Esophagus squamous epithelium (tissue), 4 donors: ENCODE measurements around the gene NUP54.

Experiments
- CTCF ChIP-seq, 6 experiments: fragments of 450-650 bp in 4 of 6; fragments of 200-600 bp in 2 of 6; sonication (generic) in 2 of 6; IDR thresholded peaks; one replicate each; pipeline ENCODE4 v1.5.1; 2016 to 2019; ENCODE audit warnings: antibody characterized with exemption in 6 of 6, mild to moderate bottlenecking in 4 of 6, moderate library complexity in 4 of 6
- POLR2A ChIP-seq, 4 donors: fragments of 450-650 bp; IDR thresholded peaks; one replicate each; pipeline ENCODE4 v1.6.1; 2017; ENCODE audit warnings: antibody characterized with exemption in 4 of 4, mild to moderate bottlenecking in 4 of 4, moderate library complexity in 3 of 4

DNA sequence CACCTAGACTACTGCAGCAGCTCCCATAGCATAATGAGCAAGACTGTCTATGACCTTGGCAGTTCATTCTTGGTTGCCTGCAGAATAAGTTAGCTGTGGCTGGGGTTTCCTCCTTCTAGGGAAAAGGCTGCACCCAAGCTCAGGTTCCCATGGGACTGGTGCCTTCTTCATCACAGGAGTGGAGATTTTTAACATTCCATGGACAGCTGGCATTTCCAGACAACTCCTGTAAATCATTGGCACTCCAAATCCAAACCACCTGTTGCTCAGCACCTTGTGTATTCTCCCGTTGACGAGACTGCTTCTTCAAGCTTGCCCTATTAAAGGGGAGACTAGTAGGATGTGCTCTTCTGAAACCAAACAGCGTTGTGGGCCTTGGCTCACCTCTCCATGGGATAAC is 7.8 kb upstream of the NUP54 start:
- TF ChIP-seq CTCF (IDR thresholded peaks at IDR 0.05) (no peak), POLR2A (IDR thresholded peaks at IDR 0.05) (no peak)
